BJ (cell line): ENCODE data around the gene EWSR1. TPM values are rescaled to one million over a fixed set of nuclear protein-coding genes. Genes with fewer than 3 reads are reported as not detected.
A peak's percentile ranks its signal among the peaks of the same experiment; 100 is the strongest.

ENCODE experiments used
- CTCF ChIA-PET: fragments of 350-600 bp; formaldehyde crosslinking; extraction: SDS; loops from one replicate; lab custom pipeline; 2021; ENCODE audit warnings: antibody characterized with exemption, inconsistent platforms; lab: Yijun Ruan, JAX
- POLR2A ChIA-PET: fragments of 300-600 bp; sonication (Branson Sonifier 250); formaldehyde crosslinking; extraction: SDS; loops from one replicate; lab custom pipeline; 2021; ENCODE audit warnings: antibody characterized with exemption; lab: Charles Lee
- DNase-seq: peaks from one replicate; pipeline ENCODE4 v3.0.0-alpha.2; 2011; ENCODE audit warnings: low read depth
- H3K27me3 ChIP-seq: 2 replicates; pipeline ENCODE4 v1.6.0; 2011; ENCODE audit warnings: low read length; ENCODE audit not compliant: control insufficient read depth, insufficient read depth
- H3K36me3 ChIP-seq: 2 replicates; pipeline ENCODE4 v1.5.1; 2011; ENCODE audit warnings: low read length; ENCODE audit not compliant: control insufficient read depth, insufficient read depth
- H3K4me3 ChIP-seq: 2 replicates; pipeline ENCODE4 v1.5.1; 2011; ENCODE audit warnings: low read depth, mild to moderate bottlenecking, control low read depth, low read length
- CTCF ChIP-seq: IDR thresholded peaks from 2 replicates; pipeline ENCODE4 v1.5.1; 2011; ENCODE audit warnings: low read depth, mild to moderate bottlenecking, control low read depth, inconsistent platforms, low read length, moderate library complexity; ENCODE audit not compliant: insufficient read depth
- polyA plus RNA-seq: library from polyadenylated mRNA; depleted of rRNA; stranded (reverse); fragments of >200 nt; gene quantifications from 2 replicates; pipeline ENCODE4 v1.2.3, GENCODE V29; 2011

The EWSR1 gene
- polyA plus RNA-seq, 1 experiment: 206 TPM

- Histone ChIP-seq H3K36me3 (peaks cover 4% of the 10 kb centered on the region), H3K4me3 (no peak overlapping the region), H3K27me3 (no peaks in the 10 kb centered on the region)
- CTCF ChIA-PET: interaction anchor here (6.7 kb wide), 1 partner anchor 50 kb away, joined by 69 read pairs; no protein-coding TSS in a partner anchor
- no peak for TF ChIP-seq CTCF
- POLR2A ChIA-PET: interaction anchor here (0.6 kb wide), 1 partner anchor 343 kb away, joined by 3 read pairs; no protein-coding TSS in a partner anchor
- no peak for DNase-seq
Observed at GRCh38 chr22:29308148-29308790, 40.2 kb downstream of the EWSR1 start.

- peak overlapping the region; percentile 11; the same call in 1 of the 2 replicates for H3K4me3 ChIP-seq
- H3K27me3 ChIP-seq: peaks cover 3% of the 10 kb centered on the region
- H3K36me3 ChIP-seq: peaks cover 4% of the 10 kb centered on the region
- TF ChIP-seq CTCF: no peak
- DNase-seq: no peak
- POLR2A ChIA-PET: interaction anchor here (0.6 kb wide), 1 partner anchor 342 kb away, joined by 3 read pairs; no protein-coding TSS in a partner anchor
- CTCF ChIA-PET: interaction anchor here (6.7 kb wide), 1 partner anchor 49 kb away, joined by 69 read pairs; no protein-coding TSS in a partner anchor
Observed at GRCh38 chr22:29308791-29309262, 40.8 kb downstream of the EWSR1 start.

GRCh38 chr22:29309332-29310064 lies 41.4 kb downstream of the EWSR1 start:
- Histone ChIP-seq H3K36me3 (peaks cover 4% of the 10 kb centered on the region), H3K27me3 (peaks cover 10% of the 10 kb centered on the region), H3K4me3 (no peak overlapping the region)
- DNase-seq: no peak
- TF ChIP-seq CTCF: no peak
- ChIA-PET POLR2A (no interaction called here), CTCF (interaction anchor here (6.7 kb wide), 1 partner anchor 48 kb away, joined by 69 read pairs; no protein-coding TSS in a partner anchor)

- peaks cover 4% of the 10 kb centered on the region for H3K36me3 ChIP-seq
- ChIA-PET CTCF (interaction anchor here (1.8 to 6.7 kb wide), 2 partner anchors 48 kb away, joined by 8 to 69 read pairs; no protein-coding TSS in a partner anchor), POLR2A (no interaction called here)
- H3K4me3 ChIP-seq: no peak overlapping the region
- H3K27me3 ChIP-seq: peaks cover 13% of the 10 kb centered on the region
- no peak for DNase-seq
- TF ChIP-seq CTCF: no peak
Observed at GRCh38 chr22:29310065-29310862, 42.2 kb downstream of the EWSR1 start.
